Stimulated activated CD4-positive, alpha-beta T cell treated with anti-CD3 and anti-CD28 coated beads, Interleukin-2, amount 100 ng/mL, for 24 hours (primary cell): ENCODE results near the gene TLX2.
A peak's percentile ranks its signal among the peaks of the same experiment; 100 is the strongest.

ENCODE experiments used
- DNase-seq, 2 donors: peaks; one replicate each; pipeline ENCODE4 v3.0.0-alpha.2; 2020

The TLX2 gene

GRCh38 chr2:74513605-74514367 lies 464 bp upstream of the TLX2 start:
- DNase-seq = peak; percentile 29 to 50

DNA sequence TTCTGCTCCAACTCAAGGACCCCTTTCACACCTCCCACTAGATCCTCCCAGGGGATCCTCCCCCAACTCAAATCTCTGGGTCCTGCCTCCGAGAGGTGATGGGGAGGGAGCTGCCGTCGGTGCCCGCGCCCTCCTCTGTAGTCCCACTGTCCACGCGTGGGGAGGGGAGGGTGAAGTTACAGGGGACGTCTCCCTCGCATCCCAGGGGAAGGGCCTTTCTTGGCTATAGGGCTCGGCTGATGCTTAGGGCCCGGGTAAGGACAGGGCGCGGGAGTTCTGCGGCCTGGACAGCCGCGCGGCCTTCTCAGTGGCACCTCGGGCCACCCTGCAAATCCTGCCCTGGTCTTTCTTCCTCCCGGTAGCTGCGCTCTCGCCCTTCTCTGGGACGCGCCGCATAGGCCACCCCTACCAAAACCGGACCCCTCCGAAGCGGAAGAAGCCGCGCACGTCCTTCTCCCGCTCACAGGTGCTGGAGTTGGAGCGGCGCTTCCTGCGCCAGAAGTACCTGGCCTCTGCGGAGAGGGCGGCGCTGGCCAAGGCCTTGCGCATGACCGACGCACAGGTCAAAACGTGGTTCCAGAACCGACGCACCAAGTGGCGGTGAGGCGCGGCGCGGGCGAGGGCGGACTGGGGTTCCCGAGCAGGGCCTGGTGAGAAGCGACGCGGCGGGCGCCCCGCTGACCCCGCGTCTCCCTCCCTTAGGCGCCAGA lies 1.2 kb downstream of the TLX2 start:
- peak in 1 of 2 donors; percentile 27 for DNase-seq

- DNase-seq = peak; percentile 79
Observed at GRCh38 chr2:74515981-74516633, 1.9 kb downstream of the TLX2 start.

GRCh38 chr2:74516650-74517049 lies 2.4 kb downstream of the TLX2 start:
- no peak for DNase-seq

DNA sequence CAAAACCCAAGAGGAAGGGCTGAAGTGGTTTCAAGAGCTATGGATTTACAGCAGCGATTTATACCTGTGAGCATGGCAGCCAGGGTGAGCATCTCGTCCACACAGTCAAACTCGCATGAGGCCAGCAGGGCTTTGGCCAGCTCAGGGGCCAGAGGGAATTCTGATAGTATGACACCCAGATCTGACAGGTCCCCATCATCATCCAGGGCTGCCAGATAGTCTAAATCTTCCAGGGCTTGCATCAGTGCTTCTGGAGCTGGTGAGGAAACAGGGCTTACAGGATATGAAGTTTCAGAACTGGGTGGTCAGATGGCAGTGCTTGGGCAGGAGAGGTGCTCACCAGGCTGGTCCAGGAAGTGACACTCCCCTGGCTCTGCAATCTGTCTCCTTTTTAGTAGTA lies 8.3 kb downstream of the TLX2 start:
- DNase-seq = no peak

DNA sequence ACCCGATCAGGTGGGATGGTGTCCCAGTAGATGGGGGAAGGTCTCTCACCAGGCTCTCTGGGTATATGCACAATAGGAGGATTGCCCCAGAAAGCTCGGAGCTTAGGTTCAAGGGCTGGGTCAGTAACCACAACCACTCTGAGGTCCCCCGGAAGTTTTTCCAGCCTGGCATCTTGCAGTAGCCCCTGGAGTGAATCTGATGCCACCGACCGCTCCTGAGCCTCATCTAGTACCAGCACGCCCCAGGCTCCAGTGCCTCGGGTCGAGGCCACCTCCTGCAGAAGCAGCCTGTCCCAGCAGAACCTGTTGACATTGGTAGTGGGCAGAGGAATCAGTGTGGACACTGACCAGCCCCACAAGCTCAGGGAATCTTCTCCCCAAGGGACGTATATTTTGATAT lies 9.8 kb downstream of the TLX2 start:
- no peak for DNase-seq

- no peak for DNase-seq
Observed at GRCh38 chr2:74524955-74525716, 10.9 kb downstream of the TLX2 start.

GRCh38 chr2:74525717-74526648 lies 11.7 kb downstream of the TLX2 start, which contains the start of gene DQX1:
DQX1 (minus strand) TSS chr2:74526231; CDS start chr2:74525729, 502 bp downstream.
- no peak for DNase-seq

GRCh38 chr2:74526649-74527230 lies 12.5 kb downstream of the TLX2 start:
- no peak for DNase-seq

DNA sequence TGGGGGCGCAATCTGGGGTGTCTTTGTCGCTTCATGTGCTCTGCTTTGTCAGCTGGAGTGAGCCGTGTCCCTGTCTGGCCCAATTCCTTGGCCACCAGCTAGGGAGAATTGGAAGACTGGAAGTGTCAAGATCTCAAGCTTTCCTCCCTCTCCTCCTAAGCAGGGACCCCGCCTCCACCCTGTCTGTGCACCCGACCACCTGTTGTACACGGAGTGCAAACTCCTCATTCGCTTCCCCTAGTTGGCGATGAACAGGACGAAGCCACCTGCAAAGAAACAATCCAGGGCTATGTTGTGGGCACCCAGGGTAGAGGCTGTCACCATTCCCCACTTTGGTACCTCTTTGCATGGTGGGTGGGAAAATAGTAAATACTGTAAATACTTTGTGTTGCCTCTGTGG lies 13.5 kb downstream of the TLX2 start:
- DNase-seq = no peak

DNA sequence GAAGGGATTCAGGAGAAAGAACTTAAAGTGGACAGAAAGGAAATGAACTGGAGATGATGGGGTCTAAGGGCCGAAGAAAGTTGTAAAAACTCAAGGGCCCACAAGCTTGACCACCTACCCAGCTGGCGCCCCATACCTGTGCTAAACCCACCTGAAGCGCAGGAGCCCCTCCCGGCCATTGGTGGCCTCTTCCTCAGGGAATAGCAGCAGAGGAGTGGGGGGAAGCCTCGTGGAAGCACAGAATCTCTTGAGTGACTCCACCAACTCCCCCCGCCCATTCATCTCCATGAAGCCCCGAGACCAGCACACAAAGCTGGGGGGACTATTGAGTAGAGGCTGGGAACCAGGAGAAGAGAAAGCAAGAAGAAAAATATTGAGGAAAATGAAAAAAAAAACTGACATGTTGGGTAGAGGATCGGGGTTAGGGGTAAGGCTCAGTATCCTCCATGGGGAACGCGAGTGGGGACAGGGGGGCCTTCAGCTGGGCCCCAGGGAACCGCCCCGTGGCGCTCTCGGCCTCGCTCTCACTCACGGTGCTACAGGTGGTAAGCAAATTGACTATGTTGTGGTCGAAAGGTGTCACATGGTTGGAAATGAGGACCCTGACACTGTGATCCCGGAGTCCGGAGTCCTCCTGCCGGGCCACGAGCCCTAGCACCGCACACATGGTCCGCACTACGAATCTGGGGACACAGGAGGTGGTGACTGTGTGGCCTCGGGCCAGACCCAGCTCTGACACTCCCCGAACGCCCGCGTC lies 14.5 kb downstream of the TLX2 start:
- DNase-seq = no peak

- DNase-seq = peak; percentile 92 to 95
Observed at GRCh38 chr2:74529357-74530238, 15.3 kb downstream of the TLX2 start, which contains the start of the genes AUP1 and HTRA2. AUP1 (minus strand) TSS chr2:74529706; CDS start chr2:74529629, 77 bp downstream. HTRA2 (plus strand) TSS chr2:74529933; CDS start chr2:74530007, 74 bp downstream.

GRCh38 chr2:74530239-74531187 lies 16.3 kb downstream of the TLX2 start:
- DNase-seq = peak; percentile 49 to 53

DNA sequence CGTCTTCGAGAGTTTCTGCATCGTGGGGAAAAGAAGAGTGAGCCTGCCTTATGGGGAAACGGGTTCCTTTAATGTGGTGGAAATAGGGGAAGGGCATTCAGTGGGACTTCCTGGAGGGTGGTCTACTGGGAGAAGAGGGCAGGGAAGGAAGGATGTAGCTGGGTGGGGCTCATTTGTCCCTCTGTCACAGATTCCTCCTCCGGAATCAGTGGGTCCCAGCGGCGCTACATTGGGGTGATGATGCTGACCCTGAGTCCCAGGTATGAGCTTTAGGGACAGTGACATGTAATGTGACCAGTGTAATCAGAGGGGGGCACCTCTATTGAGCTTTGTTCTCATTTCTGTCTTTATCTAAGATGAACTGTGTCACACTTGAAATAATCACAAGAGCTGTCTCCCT lies 17.4 kb downstream of the TLX2 start:
- DNase-seq = no peak

GRCh38 chr2:74532222-74532621 lies 18.0 kb downstream of the TLX2 start:
- no peak for DNase-seq

- no peak for DNase-seq
Observed at GRCh38 chr2:74533464-74533863, 19.2 kb downstream of the TLX2 start.

DNA sequence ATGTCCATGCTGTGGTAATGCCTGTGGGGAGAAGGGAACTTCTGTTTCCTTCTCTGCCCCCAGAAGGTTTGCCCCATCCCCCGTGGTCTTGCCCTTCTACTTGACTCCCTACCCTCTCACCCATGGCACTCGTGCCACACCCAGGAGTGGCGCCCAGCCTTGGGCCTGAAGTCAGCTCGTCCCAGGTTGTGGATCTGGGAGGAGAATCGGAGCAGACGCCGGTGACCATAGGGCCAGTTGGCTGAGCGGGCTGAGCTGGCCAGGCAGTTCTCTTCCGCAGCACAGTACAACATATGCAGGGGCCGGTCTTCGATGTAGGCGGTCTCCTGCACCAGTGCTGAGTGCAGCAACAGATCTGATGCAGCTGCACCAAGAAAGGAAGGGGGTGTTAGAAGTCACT lies 20.2 kb downstream of the TLX2 start:
- no peak for DNase-seq

DNA sequence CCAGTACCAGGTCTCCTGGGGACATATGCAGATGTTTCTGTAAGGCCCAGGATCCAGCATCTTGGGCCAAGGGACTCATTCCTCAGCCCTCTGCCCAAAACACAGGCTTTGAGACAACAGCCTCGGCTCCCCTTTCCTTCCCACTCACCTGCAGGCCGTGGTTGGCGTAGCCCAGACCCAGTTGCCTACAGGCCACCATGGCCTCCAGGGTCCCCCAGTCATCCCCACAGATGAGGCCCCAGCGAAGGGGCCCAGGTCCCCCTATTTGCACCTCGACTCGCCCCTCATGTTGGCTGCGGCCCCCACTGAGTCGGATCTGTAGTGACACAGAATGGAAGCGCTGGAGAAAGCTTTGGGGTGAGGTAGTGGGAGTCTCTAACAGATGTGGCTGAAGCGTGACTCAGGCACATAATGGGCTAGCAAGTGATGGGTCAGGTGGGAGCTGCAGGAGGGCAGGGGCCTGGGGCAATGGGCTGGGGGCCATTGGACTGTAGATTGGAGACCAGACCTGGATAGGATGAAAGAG lies 21.3 kb downstream of the TLX2 start:
- no peak for DNase-seq
